HG03039 (cell line): Measurements from ENCODE around the gene PHF3.
A peak's percentile ranks its signal among the peaks of the same experiment; 100 is the strongest.

Source experiments
- ATAC-seq: cut with Tn5 transposase; IDR thresholded peaks from one replicate; pipeline ENCODE4 v1.9.1; 2021; ENCODE audit warnings: mild to moderate bottlenecking, moderate library complexity; ENCODE audit not compliant: unreplicated experiment

PHF3 gene

GRCh38 chr6:63635588-63636517 is at the start of gene PHF3:
Gene PHF3 (plus strand): TSS chr6:63635802. CDS start chr6:63646552, 10,750 bp downstream.
- ATAC-seq: peak; percentile 93

- ATAC-seq: no peak
Observed at GRCh38 chr6:63589952-63590411, 45.6 kb upstream of the PHF3 start.

- ATAC-seq: no peak
Observed at GRCh38 chr6:63592886-63593285, 42.7 kb upstream of the PHF3 start.

GRCh38 chr6:63597141-63598048 is 38.2 kb upstream of the PHF3 start:
- no peak for ATAC-seq

GRCh38 chr6:63598049-63599036 is 37.3 kb upstream of the PHF3 start:
- ATAC-seq: peak; percentile 100

GRCh38 chr6:63599243-63599642 is 36.4 kb upstream of the PHF3 start:
- no peak for ATAC-seq

GRCh38 chr6:63600136-63600535 is 35.5 kb upstream of the PHF3 start:
- ATAC-seq: no peak

- ATAC-seq: no peak
Observed at GRCh38 chr6:63609231-63609630, 26.4 kb upstream of the PHF3 start.

GRCh38 chr6:63610944-63611343 is 24.7 kb upstream of the PHF3 start:
- no peak for ATAC-seq

GRCh38 chr6:63611560-63611959 is 24.0 kb upstream of the PHF3 start:
- ATAC-seq: no peak

- no peak for ATAC-seq
Observed at GRCh38 chr6:63615590-63615989, 20.0 kb upstream of the PHF3 start.

- no peak for ATAC-seq
Observed at GRCh38 chr6:63624091-63624490, 11.5 kb upstream of the PHF3 start.

- ATAC-seq: no peak
Observed at GRCh38 chr6:63630466-63630865, 5.1 kb upstream of the PHF3 start.

GRCh38 chr6:63634630-63635029 is 972 bp upstream of the PHF3 start:
- no peak for ATAC-seq

- peak; percentile 19 for ATAC-seq
Observed at GRCh38 chr6:63635215-63635587, 401 bp upstream of the PHF3 start.

- no peak for ATAC-seq
Observed at GRCh38 chr6:63636518-63637021, 968 bp downstream of the PHF3 start.

- ATAC-seq: no peak
Observed at GRCh38 chr6:63637865-63638445, 2.4 kb downstream of the PHF3 start.

GRCh38 chr6:63640062-63640461 is 4.5 kb downstream of the PHF3 start:
- no peak for ATAC-seq

GRCh38 chr6:63643862-63644261 is 8.3 kb downstream of the PHF3 start:
- ATAC-seq: no peak
